Measurements from ENCODE around the gene CCDC171. TPM values are rescaled to one million over a fixed set of nuclear protein-coding genes. Genes with fewer than 3 reads are reported as not detected.

CCDC171 gene
- total RNA-seq, 1 experiment from 2014 or later: 2.4 TPM

DNA sequence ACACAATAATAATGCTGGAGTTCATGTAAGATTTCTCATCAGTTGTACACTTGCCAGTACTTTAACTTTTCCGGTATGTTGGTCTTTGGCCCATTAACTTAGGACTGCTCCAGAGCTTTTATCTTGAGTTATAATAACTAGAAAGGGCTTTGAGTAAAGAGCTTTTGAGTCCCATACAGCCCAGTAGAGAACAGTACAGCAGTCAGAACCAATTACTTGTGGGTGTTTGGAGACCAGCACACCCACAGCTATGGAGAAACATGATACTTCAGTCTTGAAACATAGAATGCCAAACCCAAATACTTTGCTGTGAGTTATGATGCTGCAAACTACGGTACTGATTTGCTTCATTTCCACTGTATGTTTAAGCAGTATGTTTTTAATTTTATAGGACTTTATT lies 374.3 kb downstream of the CCDC171 start:
- no peaks in the 10 kb centered on the region for H3K79me2 ChIP-seq (ENCODE audit: insufficient read depth, low read length)
- H2BK120ac ChIP-seq (ENCODE audit: low read depth, low read length, poor library complexity, severe bottlenecking): no peak overlapping the region
- Mint-ChIP-seq H3K4me3 (no peak overlapping the region), H3K9me3 (peaks cover 0 to 5% of the 10 kb centered on the region in 2 experiments; a peak in 2 of 5 replicates), H3K4me1 (no peaks in the 10 kb centered on the region), H3K36me3 (ENCODE audit: insufficient read depth in 1 of 3, low read depth in 3 of 3) (0 out of 7 replicates have a peak, but pooled peaks cover 0 to 5% (median 0%) of the 10 kb centered on the region in 3 experiments), H3K27ac (no peak overlapping the region), H3K27me3 (ENCODE audit: low read depth) (no peaks in the 10 kb centered on the region)
- no peak overlapping the region for H4K5ac ChIP-seq (ENCODE audit: insufficient read length, low read depth, low read length)
- no peak overlapping the region for H2BK15ac ChIP-seq (ENCODE audit: low read depth, low read length)
- no CpG with 5 or more reads among the region's 2 CpGs for WGBS (ENCODE audit: extremely low coverage, insufficient read length, low lambda C conversion rate)
- H3K4me2 ChIP-seq (ENCODE audit: insufficient read depth, insufficient read length, low read length): no peak overlapping the region
- H3K9ac ChIP-seq (ENCODE audit: extremely low read depth, insufficient read length, low read length): no peak overlapping the region
- H3K18ac ChIP-seq (ENCODE audit: insufficient read length, low read depth, low read length): no peak overlapping the region
- H2BK5ac ChIP-seq (ENCODE audit: insufficient read length, low read length): no peak overlapping the region
- no peak overlapping the region for H3K4ac ChIP-seq (ENCODE audit: low read depth, low read length)
- no peaks in the 10 kb centered on the region for H3K9me3 ChIP-seq (ENCODE audit: control insufficient read depth, low read depth, low read length)
- H2BK20ac ChIP-seq (ENCODE audit: low read depth, low read length, poor library complexity, severe bottlenecking): no peak overlapping the region
- H4K91ac ChIP-seq (ENCODE audit: insufficient read length, low read depth, low read length): no peak overlapping the region
- TF ChIP-seq, protein P1, sequence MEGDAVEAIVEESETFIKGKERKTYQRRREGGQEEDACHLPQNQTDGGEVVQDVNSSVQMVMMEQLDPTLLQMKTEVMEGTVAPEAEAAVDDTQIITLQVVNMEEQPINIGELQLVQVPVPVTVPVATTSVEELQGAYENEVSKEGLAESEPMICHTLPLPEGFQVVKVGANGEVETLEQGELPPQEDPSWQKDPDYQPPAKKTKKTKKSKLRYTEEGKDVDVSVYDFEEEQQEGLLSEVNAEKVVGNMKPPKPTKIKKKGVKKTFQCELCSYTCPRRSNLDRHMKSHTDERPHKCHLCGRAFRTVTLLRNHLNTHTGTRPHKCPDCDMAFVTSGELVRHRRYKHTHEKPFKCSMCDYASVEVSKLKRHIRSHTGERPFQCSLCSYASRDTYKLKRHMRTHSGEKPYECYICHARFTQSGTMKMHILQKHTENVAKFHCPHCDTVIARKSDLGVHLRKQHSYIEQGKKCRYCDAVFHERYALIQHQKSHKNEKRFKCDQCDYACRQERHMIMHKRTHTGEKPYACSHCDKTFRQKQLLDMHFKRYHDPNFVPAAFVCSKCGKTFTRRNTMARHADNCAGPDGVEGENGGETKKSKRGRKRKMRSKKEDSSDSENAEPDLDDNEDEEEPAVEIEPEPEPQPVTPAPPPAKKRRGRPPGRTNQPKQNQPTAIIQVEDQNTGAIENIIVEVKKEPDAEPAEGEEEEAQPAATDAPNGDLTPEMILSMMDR (conservative IDR thresholded peaks at IDR 0.05): no peak
- DNase-seq: no peak
- H2AK5ac ChIP-seq (ENCODE audit: insufficient read length, low read length): no peak overlapping the region
- no peak overlapping the region for H3K27ac ChIP-seq (ENCODE audit: insufficient read length, low read depth, low read length)
- H4K20me1 ChIP-seq (ENCODE audit: control insufficient read depth, insufficient read depth, insufficient read length): no peaks in the 10 kb centered on the region
- no peaks in the 10 kb centered on the region for H3K27me3 ChIP-seq (ENCODE audit: insufficient read depth, low read length)
- H3K79me1 ChIP-seq (ENCODE audit: insufficient read depth, low read depth, low read length, poor library complexity, severe bottlenecking): no peaks in the 10 kb centered on the region
- no peak overlapping the region for H2AFZ ChIP-seq (ENCODE audit: low read length)
- H3K4me1 ChIP-seq (ENCODE audit: insufficient read depth, low read length): no peaks in the 10 kb centered on the region
- no peak overlapping the region for H3K56ac ChIP-seq (ENCODE audit: insufficient read length, low read depth, low read length)
- no peaks in the 10 kb centered on the region for H3K23me2 ChIP-seq (ENCODE audit: insufficient read length, low read depth, low read length, poor library complexity, severe bottlenecking)
- H3T11ph ChIP-seq (ENCODE audit: low read length): no peak overlapping the region
- H4K8ac ChIP-seq (replicated peaks; ENCODE audit: insufficient read length, low read depth, low read length): no peak overlapping the region
- no peak overlapping the region for H3K23ac ChIP-seq (ENCODE audit: insufficient read length, low read depth, low read length)
- H2BK12ac ChIP-seq (ENCODE audit: insufficient read length, low read depth, low read length): no peak overlapping the region
- H3K14ac ChIP-seq (ENCODE audit: insufficient read depth, low read length): no peak overlapping the region

Data from H9 (cell line).